22Rv1 (cell line): ENCODE data around the gene PARP4.

Source experiments
- ZFX ChIP-seq: fragments of 450-650 bp; IDR thresholded peaks from 2 replicates; pipeline ENCODE4 v1.6.1; 2017; ENCODE audit warnings: antibody characterized with exemption, borderline replicate concordance
- TF ChIP-seq, protein P1 (sequence below): fragments of 450-650 bp; IDR thresholded peaks from 2 replicates; pipeline ENCODE4 v1.5.1; 2017; ENCODE audit warnings: mild to moderate bottlenecking

- TF ChIP-seq, protein P1, sequence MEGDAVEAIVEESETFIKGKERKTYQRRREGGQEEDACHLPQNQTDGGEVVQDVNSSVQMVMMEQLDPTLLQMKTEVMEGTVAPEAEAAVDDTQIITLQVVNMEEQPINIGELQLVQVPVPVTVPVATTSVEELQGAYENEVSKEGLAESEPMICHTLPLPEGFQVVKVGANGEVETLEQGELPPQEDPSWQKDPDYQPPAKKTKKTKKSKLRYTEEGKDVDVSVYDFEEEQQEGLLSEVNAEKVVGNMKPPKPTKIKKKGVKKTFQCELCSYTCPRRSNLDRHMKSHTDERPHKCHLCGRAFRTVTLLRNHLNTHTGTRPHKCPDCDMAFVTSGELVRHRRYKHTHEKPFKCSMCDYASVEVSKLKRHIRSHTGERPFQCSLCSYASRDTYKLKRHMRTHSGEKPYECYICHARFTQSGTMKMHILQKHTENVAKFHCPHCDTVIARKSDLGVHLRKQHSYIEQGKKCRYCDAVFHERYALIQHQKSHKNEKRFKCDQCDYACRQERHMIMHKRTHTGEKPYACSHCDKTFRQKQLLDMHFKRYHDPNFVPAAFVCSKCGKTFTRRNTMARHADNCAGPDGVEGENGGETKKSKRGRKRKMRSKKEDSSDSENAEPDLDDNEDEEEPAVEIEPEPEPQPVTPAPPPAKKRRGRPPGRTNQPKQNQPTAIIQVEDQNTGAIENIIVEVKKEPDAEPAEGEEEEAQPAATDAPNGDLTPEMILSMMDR, result no peak
- TF ChIP-seq ZFX, result no peak
These were observed 125.5 kb downstream of the PARP4 start for GRCh38 chr13:24386816-24387708.
